Stomach smooth muscle (tissue), 2 donors: Measurements from ENCODE around the gene COMMD1.
"Not testable (repeated sequence)": the region's sequence is repeated elsewhere in the genome, so short reads cannot be mapped to it uniquely, and the experiment has no call there.

Source experiments
- H3K27ac ChIP-seq: one replicate; pipeline ENCODE4 v1.7.0; 2013; ENCODE audit warnings: mild to moderate bottlenecking, low read length, inconsistent platforms
- H3K27me3 ChIP-seq, 2 donors: one replicate each; pipeline ENCODE4 v1.7.0; 2013; ENCODE audit warnings: low read length in 2 of 2; ENCODE audit not compliant: insufficient read depth in 2 of 2, control insufficient read depth in 1 of 2
- H3K36me3 ChIP-seq, 2 donors: one replicate each; pipeline ENCODE4 v1.7.0; 2013; ENCODE audit warnings: low read length in 2 of 2; ENCODE audit not compliant: control insufficient read depth in 2 of 2, insufficient read depth in 2 of 2
- H3K4me1 ChIP-seq: one replicate; pipeline ENCODE4 v1.7.0; 2013; ENCODE audit warnings: low read length; ENCODE audit not compliant: control insufficient read depth, insufficient read depth
- H3K4me3 ChIP-seq, 2 donors: one replicate each; pipeline ENCODE4 v1.7.0; 2013; ENCODE audit warnings: low read length in 2 of 2
- H3K9ac ChIP-seq, 2 donors: one replicate each; pipeline ENCODE4 v1.7.0; 2013; ENCODE audit warnings: low read length in 2 of 2, mild to moderate bottlenecking in 1 of 2
- H3K9me3 ChIP-seq, 2 donors: one replicate each; pipeline ENCODE4 v1.7.0; 2013; ENCODE audit warnings: low read length in 2 of 2; ENCODE audit not compliant: control insufficient read depth in 2 of 2
- donor health status: healthy.
- donor health status: Pancreatic carcinoma.

The COMMD1 gene

GRCh38 chr2:62158444-62159121 is 253.1 kb downstream of the COMMD1 start:
- Histone ChIP-seq H3K9ac (no peak overlapping the region), H3K9me3 (no peaks in the 10 kb centered on the region), H3K27me3 (no peaks in the 10 kb centered on the region), H3K4me1 (no peaks in the 10 kb centered on the region), H3K36me3 (no peaks in the 10 kb centered on the region), H3K4me3 (no peak overlapping the region), H3K27ac (no peak overlapping the region)

- H3K4me3 ChIP-seq, H3K9me3 ChIP-seq, H3K4me1 ChIP-seq, H3K36me3 ChIP-seq, H3K27me3 ChIP-seq, H3K9ac ChIP-seq, H3K27ac ChIP-seq: not testable (repeated sequence)
These were observed 255.2 kb downstream of the COMMD1 start for GRCh38 chr2:62160691-62161090.

GRCh38 chr2:62163106-62163831 is 257.8 kb downstream of the COMMD1 start:
- H3K4me1 ChIP-seq, result no peaks in the 10 kb centered on the region
- H3K4me3 ChIP-seq, result no peak overlapping the region
- no peaks in the 10 kb centered on the region for H3K36me3 ChIP-seq
- H3K27ac ChIP-seq, result no peak overlapping the region
- H3K9me3 ChIP-seq, result no peaks in the 10 kb centered on the region
- H3K27me3 ChIP-seq, result no peaks in the 10 kb centered on the region
- H3K9ac ChIP-seq, result no peak overlapping the region

- no peaks in the 10 kb centered on the region for H3K9me3 ChIP-seq
- no peak overlapping the region for H3K27ac ChIP-seq
- no peaks in the 10 kb centered on the region for H3K4me1 ChIP-seq
- no peaks in the 10 kb centered on the region for H3K27me3 ChIP-seq
- H3K4me3 ChIP-seq, result no peak overlapping the region
- H3K9ac ChIP-seq, result no peak overlapping the region
- no peaks in the 10 kb centered on the region for H3K36me3 ChIP-seq
These were observed 258.4 kb downstream of the COMMD1 start for GRCh38 chr2:62163834-62164233.

- H3K27me3 ChIP-seq, result no peaks in the 10 kb centered on the region
- H3K9me3 ChIP-seq, result no peaks in the 10 kb centered on the region
- no peak overlapping the region for H3K4me3 ChIP-seq
- no peaks in the 10 kb centered on the region for H3K36me3 ChIP-seq
- no peak overlapping the region for H3K27ac ChIP-seq
- H3K4me1 ChIP-seq, result peaks cover 6% of the 10 kb centered on the region
- no peak overlapping the region for H3K9ac ChIP-seq
These were observed 270.3 kb downstream of the COMMD1 start for GRCh38 chr2:62175728-62176127.

GRCh38 chr2:62176801-62177200 is 271.3 kb downstream of the COMMD1 start:
- Histone ChIP-seq H3K9me3 (no peaks in the 10 kb centered on the region), H3K4me3 (no peak overlapping the region), H3K9ac (no peak overlapping the region), H3K27me3 (no peaks in the 10 kb centered on the region), H3K27ac (no peak overlapping the region), H3K4me1 (peaks cover 6% of the 10 kb centered on the region), H3K36me3 (no peaks in the 10 kb centered on the region)

GRCh38 chr2:62177392-62178049 is 272.0 kb downstream of the COMMD1 start:
- Histone ChIP-seq H3K4me3 (no peak overlapping the region), H3K27me3 (no peaks in the 10 kb centered on the region), H3K9ac (no peak overlapping the region), H3K27ac (no peak overlapping the region), H3K36me3 (no peaks in the 10 kb centered on the region), H3K4me1 (peaks cover 6% of the 10 kb centered on the region), H3K9me3 (no peaks in the 10 kb centered on the region)

GRCh38 chr2:62178741-62179271 is 273.3 kb downstream of the COMMD1 start:
- H3K27me3 ChIP-seq, result no peaks in the 10 kb centered on the region
- H3K9me3 ChIP-seq, result no peaks in the 10 kb centered on the region
- no peaks in the 10 kb centered on the region for H3K36me3 ChIP-seq
- no peak overlapping the region for H3K9ac ChIP-seq
- peaks cover 6% of the 10 kb centered on the region for H3K4me1 ChIP-seq
- no peak overlapping the region for H3K4me3 ChIP-seq
- H3K27ac ChIP-seq, result no peak overlapping the region

- no peaks in the 10 kb centered on the region for H3K36me3 ChIP-seq
- no peak overlapping the region for H3K9ac ChIP-seq
- H3K9me3 ChIP-seq, result no peaks in the 10 kb centered on the region
- H3K27me3 ChIP-seq, result no peaks in the 10 kb centered on the region
- H3K27ac ChIP-seq, result no peak overlapping the region
- H3K4me3 ChIP-seq, result no peak overlapping the region
- H3K4me1 ChIP-seq, result peaks cover 8% of the 10 kb centered on the region
These were observed 275.5 kb downstream of the COMMD1 start for GRCh38 chr2:62180975-62181374.

GRCh38 chr2:62181843-62182242 is 276.4 kb downstream of the COMMD1 start:
- H3K9ac ChIP-seq, result no peak overlapping the region
- H3K36me3 ChIP-seq, result no peaks in the 10 kb centered on the region
- peaks cover 8% of the 10 kb centered on the region for H3K4me1 ChIP-seq
- H3K27ac ChIP-seq, result no peak overlapping the region
- no peaks in the 10 kb centered on the region for H3K9me3 ChIP-seq
- H3K4me3 ChIP-seq, result no peak overlapping the region
- no peaks in the 10 kb centered on the region for H3K27me3 ChIP-seq
